HG03439 (cell line): ENCODE data around the gene TTC7B.

Experiments
- ATAC-seq: cut with Tn5 transposase; IDR thresholded peaks from one replicate; pipeline ENCODE4 v1.9.1; 2021; ENCODE audit warnings: mild to moderate bottlenecking, moderate library complexity; ENCODE audit not compliant: unreplicated experiment

The TTC7B gene

DNA sequence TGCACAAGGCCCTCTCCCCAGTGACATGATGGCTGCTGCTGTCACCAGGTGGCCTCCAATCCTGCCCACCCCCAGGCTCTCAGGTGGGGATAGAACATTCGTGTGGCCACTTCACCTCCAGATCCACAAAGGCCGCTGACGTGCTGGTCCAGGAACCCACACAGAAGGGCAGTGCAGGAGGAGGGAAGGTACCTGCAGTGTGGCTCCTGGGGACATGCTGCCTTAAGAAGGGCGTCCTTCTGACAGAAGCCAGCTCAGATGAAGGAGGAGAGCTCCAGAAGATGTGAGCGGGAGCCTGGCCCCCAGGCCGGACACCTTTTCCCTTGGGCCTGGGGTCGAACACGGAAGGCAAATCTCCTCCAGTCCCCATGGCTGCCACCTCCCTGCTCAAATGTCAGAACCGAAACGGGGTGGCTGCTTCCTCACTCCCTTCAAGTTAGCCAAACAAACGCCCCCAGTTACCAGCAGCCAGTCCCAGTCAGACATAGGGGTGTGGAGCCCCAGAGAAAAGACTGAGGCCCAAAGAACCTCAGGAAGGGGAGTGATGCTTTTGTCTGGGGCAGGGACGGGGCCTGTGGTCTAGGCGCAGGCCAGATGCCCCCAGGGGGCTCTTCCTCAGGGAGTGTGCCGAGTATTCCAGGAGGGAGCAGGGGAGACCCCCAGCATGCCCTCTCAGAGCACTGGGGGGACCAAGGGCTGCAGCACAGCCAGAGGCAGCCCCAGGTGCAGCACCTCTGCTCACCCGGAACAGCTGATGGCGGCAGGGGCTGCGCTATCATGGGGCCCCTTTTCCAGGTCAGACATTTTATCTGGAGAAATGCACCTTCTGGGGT lies 263.5 kb downstream of the TTC7B start:
- ATAC-seq = no peak

DNA sequence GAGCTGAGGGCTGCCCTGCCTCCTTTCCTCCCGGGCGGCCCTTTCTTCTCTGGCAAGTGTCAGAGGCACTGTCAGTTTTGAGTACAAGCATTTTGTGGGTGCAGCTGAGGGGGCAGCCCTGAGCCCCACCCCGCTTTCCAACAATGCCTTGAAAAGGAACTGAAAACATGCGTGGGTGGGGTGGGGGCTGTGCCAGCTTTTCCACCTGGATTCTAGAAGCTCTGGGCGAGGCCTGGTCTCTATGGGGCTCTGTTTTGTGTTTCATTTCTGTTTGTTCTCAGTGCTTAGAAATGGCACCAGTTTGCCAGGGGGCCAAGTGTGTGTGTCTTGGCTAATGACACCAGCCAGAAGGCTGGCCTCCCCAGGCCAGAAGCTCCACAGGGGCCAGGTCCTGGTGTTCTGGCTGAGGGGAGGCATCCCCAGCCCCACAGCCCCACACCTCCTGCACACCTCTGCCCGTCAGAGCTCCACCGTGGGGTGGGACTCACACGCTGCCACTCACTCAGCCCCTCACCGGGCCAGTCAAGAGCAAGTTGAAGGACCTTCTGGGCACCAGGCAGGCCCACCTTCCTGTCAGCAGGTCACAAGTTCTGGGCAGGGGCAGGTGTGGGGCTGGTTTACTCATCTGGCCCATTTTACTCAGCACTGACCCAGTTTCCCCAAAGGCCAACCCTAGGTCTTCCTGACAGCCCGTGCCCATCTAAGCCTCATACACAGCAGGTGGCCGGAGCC lies 264.3 kb downstream of the TTC7B start:
- no peak for ATAC-seq

GRCh38 chr14:90551070-90551704 lies 265.0 kb downstream of the TTC7B start:
- no peak for ATAC-seq

GRCh38 chr14:90549794-90550641 lies 266.2 kb downstream of the TTC7B start:
- ATAC-seq = no peak

DNA sequence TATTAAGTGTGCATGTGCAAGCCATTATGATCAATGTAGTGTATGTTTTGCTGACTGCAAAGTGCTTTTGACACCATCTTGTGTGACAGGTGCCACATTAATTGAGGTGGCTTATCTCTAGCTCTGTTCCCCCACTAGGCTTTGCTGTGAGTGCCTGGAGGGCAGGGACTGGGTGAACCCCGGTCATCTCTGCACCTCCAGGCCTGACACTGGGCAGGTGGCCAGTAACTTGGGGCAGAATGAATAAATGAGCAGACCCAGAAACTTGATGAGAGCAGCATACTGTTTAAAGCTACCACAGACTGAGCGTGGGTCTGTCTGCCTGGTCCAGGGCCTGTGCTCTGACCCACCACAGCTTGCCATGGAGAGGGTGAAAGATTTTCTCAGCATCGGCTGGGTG lies 267.8 kb downstream of the TTC7B start:
- ATAC-seq = no peak

DNA sequence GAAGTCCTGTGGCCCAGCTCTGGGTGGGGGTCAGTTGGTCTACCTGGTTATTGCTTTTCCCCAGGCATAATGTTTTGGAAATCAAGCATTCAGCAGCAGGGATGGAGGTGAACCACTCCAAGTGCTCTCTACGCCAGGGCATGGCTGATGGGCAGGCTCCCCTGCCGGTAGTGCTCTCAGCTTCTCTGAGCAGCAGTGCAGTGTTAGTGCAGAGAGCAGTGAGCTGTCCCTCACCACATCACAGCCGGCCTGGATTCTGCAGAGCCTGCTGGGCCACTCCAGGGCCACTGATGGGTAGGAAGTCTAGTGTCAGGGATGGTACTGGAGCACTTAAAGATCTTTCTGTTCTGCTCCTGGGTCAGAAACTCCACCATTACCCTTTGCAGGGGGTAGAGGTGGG lies 268.3 kb downstream of the TTC7B start:
- ATAC-seq = no peak

DNA sequence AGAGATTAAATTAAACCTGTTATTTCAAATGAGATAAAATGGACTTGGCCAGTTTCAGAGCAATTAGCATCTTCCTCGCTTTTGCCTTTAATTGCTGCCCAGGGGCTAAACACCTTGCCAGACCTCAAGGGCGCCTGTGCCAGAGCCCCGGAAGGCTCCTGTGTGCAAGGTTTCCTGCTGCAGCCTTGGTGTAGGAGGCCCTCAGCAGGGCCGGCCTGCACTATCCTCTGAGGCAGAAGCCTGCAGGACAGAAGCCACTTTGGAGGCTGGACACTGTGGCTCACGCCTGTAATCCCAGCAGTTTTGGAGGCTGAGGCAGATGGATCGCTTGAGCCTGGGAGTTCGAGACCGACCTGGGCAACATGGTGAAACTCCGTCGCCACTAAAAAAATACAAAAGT lies 269.0 kb downstream of the TTC7B start:
- no peak for ATAC-seq

DNA sequence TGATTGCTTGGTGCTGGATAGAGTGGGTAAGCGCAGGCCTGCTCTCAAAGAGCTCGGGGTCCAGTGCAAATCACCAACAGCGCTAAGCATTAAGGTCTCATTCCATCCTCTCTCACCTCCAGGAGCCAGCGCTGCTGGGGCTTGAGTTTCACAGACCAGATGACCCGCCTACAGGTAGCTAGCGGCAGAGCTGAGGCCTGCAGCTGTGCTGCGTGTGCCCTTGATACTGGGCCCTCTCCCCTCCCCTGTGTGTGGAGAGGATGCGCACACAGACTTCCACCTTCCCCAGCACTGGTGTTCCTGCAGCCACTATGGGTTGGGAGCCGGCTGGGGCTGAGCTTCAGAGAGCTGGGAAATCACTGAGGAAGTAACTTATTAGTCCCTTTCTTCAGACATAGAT lies 269.5 kb downstream of the TTC7B start:
- ATAC-seq = no peak

DNA sequence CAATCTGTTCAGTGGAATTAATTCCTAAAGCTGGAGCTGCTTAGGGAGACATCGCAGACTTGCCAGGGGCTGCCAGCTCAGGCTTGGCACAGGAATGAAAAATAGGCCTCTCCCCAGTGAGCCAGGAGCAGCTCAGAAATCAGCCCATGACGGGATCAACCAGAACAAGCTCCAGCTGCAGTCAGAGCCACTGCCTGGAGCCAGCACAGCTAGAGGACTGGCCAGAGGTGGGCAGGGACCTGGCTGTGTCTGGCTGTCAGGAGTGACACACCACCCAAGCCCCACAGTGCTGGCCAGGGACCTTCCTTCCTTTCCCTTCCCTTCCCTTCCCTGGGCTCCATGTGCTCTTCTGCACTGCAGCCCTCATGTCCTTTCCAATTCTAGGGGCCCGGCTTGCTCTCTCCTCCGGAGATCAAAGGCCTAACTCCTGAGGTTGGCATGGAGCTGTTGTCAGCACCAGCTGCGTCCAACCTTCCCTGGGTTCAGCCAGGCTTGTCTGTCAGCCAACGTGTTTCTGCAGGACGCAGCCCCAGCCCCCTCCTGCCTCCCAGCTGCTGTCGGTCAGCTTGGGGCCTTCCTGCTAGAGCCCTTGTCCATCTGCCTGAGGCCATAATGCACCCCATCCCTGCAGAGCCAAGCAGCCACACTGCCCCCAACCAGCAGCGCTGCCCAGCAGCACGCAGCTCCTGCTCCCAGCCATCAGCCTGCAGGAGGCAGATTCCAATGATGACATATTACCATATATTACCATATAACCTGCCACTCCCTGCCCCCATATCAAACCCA lies 270.1 kb downstream of the TTC7B start:
- ATAC-seq = no peak

DNA sequence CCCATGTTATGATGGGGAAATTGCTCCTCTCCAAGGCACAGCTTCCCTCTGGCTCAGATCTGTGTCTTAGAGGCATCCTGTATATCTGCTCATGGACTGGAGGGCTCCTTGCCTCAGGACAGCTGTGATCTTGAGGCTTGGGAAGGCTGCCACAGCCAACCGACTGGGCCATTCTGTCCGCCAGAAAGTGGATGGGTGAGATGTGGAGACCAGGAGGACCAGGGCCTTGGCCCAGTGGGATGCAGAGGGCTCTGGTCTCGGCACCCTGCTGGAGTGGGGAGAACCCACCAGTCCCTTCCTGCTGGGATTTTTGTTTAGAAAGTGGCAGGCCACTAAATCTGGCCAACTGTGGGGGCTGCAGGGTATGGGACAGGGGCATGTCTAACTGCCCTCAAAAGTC lies 270.8 kb downstream of the TTC7B start:
- no peak for ATAC-seq

DNA sequence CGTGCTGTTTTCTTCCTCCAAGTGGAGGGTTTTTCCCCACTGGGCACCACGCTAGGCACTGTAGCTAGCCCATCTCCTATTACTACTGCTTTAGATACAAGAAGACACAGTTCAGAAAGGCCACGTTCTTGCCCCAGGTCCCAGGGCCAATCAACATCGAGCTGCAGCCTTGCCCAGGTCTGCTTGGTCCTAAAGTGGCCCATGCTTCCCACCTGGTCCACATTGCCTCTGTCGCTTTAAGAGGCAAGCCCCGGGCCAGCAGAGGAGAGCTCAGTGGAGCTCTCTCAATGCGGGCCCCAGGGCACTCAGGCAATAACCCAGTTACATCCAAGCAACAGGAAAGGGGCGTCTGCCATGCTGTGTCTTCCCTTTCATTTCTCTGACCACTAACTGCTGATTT lies 271.3 kb downstream of the TTC7B start:
- ATAC-seq = no peak

- no peak for ATAC-seq
These were observed 271.7 kb downstream of the TTC7B start for GRCh38 chr14:90544566-90544965.

DNA sequence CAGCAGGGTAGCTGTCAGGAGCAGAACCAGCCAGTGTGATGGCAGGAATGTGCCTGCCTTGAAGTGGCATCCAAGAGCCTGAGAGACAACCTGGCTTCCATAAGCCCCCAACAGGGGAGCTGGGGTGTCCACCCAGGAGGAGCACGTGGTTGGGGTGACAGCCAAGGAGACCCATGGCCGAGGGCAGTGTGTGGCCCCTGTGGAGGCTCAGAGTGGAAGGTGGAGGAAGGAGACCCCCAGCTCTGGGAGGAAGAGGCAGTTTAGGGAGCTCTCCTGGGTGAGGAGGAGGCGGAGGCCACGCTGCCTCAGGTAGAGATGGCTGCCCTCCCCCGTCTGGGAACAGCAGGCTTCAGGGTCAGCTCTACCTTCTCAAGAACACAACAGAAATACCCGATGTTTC lies 272.4 kb downstream of the TTC7B start:
- ATAC-seq = no peak

- no peak for ATAC-seq
These were observed 275.1 kb downstream of the TTC7B start for GRCh38 chr14:90541076-90541634.

- ATAC-seq = no peak
These were observed 275.8 kb downstream of the TTC7B start for GRCh38 chr14:90540437-90540836.

- ATAC-seq = no peak
These were observed 276.2 kb downstream of the TTC7B start for GRCh38 chr14:90539996-90540395.

DNA sequence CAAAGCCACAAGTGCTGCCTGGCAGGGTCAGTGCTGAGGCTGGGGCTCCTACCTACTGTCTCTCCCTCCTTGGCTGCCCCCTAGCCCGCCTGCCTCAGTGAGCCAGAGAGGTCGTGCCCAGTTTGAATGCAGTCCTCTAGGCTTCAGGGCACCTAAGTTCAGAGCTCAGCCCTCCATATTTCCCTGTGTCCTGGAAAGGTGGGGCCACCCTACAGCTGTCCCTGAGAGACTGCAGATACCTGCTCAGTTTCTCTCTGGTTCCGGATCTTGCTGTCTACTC lies 276.8 kb downstream of the TTC7B start:
- no peak for ATAC-seq

- ATAC-seq = no peak
These were observed 277.3 kb downstream of the TTC7B start for GRCh38 chr14:90538716-90539495.

DNA sequence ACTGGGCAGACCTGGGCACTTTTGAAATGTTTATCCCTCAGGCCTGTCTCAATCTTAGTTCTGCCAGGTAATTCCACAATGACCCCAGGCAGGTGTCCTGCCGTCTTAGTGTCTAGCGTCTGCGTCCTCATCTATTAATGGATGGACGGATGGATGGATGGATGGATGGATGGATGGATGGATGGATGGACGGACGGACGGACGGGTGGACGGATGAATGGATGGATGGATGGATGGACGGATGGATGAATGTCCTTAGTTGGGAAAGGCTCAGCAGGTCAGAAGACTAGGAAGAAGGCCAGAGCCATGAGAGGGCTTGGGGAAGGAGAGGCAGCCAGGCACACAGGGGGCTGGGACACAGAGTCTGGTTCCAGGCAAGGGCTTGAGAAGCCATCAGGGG lies 278.1 kb downstream of the TTC7B start:
- ATAC-seq = no peak
